SK-N-SH (cell line): Measurements from ENCODE around the gene COP1. TPM values are rescaled to one million over a fixed set of nuclear protein-coding genes. Genes with fewer than 3 reads are reported as not detected.

Experiments used
- CTCF ChIA-PET: fragments of 300-600, 350-600 bp; formaldehyde crosslinking; extraction: SDS; loops from one replicate; lab custom pipeline; 2021; lab: Yijun Ruan, JAX
- POLR2A ChIA-PET: fragments of 350-600 bp; sonication (Branson Sonifier 250); formaldehyde crosslinking; extraction: SDS; loops from one replicate; lab custom pipeline; 2020; ENCODE audit warnings: antibody characterized with exemption, inconsistent platforms; lab: Yijun Ruan, JAX
- DNase-seq: peaks from one replicate; pipeline ENCODE4 v3.0.0; 2012
- H2AFZ ChIP-seq: fragments of 200-600 bp; sonication (generic); 2 replicates; pipeline ENCODE4 v1.8.1; 2016; ENCODE audit warnings: antibody characterized with exemption, mild to moderate bottlenecking, low read depth
- H3F3A ChIP-seq: fragments of 200-600 bp; sonication (generic); replicated peaks from 2 replicates; pipeline ENCODE3; 2016; ENCODE audit warnings: antibody characterized with exemption, mild to moderate bottlenecking; ENCODE audit not compliant: insufficient read depth
- H3K27ac ChIP-seq, 2 experiments: fragments of 200-500 bp in 1 of 2; fragments of 200-600 bp in 1 of 2; sonication (Bioruptor generic) in 1 of 2; sonication (generic), shearing (Covaris generic) in 1 of 2; 2 replicates each; pipeline versions ENCODE4 v1.5.1 to v1.6.1; 2014 to 2016; ENCODE audit warnings: low read depth in 2 of 2, inconsistent platforms in 1 of 2, low read length in 1 of 2, mild to moderate bottlenecking in 1 of 2, mixed read lengths in 1 of 2
- H3K27me3 ChIP-seq: fragments of 200-600 bp; sonication (generic), shearing (Covaris generic); 2 replicates; pipeline ENCODE4 v1.6.1; 2016; ENCODE audit warnings: mixed run types; ENCODE audit not compliant: insufficient read depth
- H3K36me3 ChIP-seq, 2 experiments: fragments of 200-500 bp in 1 of 2; fragments of 200-600 bp in 1 of 2; sonication (Bioruptor generic) in 1 of 2; sonication (generic) in 1 of 2; replicated peaks in 1 of 2; 2 replicates each; pipeline versions ENCODE3 to v1.5.1; 2014 to 2016; ENCODE audit warnings: low read length in 1 of 2, mild to moderate bottlenecking in 1 of 2; ENCODE audit not compliant: insufficient read depth in 2 of 2, control insufficient read depth in 1 of 2
- H3K4me1 ChIP-seq, 2 experiments: fragments of 200-500 bp in 1 of 2; fragments of 200-600 bp in 1 of 2; sonication (Bioruptor generic) in 1 of 2; sonication (generic), shearing (Covaris generic) in 1 of 2; 2 replicates each; pipeline versions ENCODE4 v1.5.1 to v1.6.1; 2014 to 2016; ENCODE audit warnings: low read depth in 1 of 2, low read length in 1 of 2, mixed run types in 1 of 2; ENCODE audit not compliant: insufficient read depth in 2 of 2, control insufficient read depth in 1 of 2
- H3K4me2 ChIP-seq: fragments of 200-600 bp; sonication (generic), shearing (Covaris generic); 2 replicates; pipeline ENCODE4 v1.6.1; 2017; ENCODE audit warnings: mixed run types
- H3K4me3 ChIP-seq, 2 experiments: fragments of 200-500 bp in 1 of 2; fragments of 200-600 bp in 1 of 2; sonication (Bioruptor generic) in 1 of 2; sonication (generic), shearing (Covaris generic) in 1 of 2; 2 replicates each; pipeline versions ENCODE4 v1.5.1 to v1.8.1; 2014 to 2016; ENCODE audit warnings: low read depth in 2 of 2, inconsistent platforms in 1 of 2, low read length in 1 of 2, mild to moderate bottlenecking in 1 of 2, mixed read lengths in 1 of 2, moderate library complexity in 1 of 2
- H3K79me2 ChIP-seq: fragments of 200-600 bp; sonication (generic); 2 replicates; pipeline ENCODE4 v1.8.1; 2017; ENCODE audit warnings: mild to moderate bottlenecking; ENCODE audit not compliant: insufficient read depth
- H3K9ac ChIP-seq: fragments of 200-600 bp; sonication (generic); 2 replicates; pipeline ENCODE4 v1.6.1; 2017; ENCODE audit warnings: mixed run types
- H3K9me2 ChIP-seq: fragments of 200-600 bp; sonication (generic); 2 replicates; pipeline ENCODE4 v1.6.1; 2017; ENCODE audit warnings: mixed run types
- H3K9me3 ChIP-seq: fragments of 200-600 bp; sonication (generic); 2 replicates; pipeline ENCODE4 v1.6.1; 2017; ENCODE audit warnings: mixed run types, mild to moderate bottlenecking, moderate library complexity
- H4K20me1 ChIP-seq: fragments of 200-600 bp; sonication (generic); 2 replicates; pipeline ENCODE4 v1.6.1; 2017; ENCODE audit warnings: mild to moderate bottlenecking, mixed run types; ENCODE audit not compliant: insufficient read depth
- CHD2 ChIP-seq: fragments of 150-350 bp; IDR thresholded peaks from 2 replicates; pipeline ENCODE4 v1.6.1; 2018; ENCODE audit warnings: low read length; ENCODE audit not compliant: partially characterized antibody
- ELF1 ChIP-seq: IDR thresholded peaks from 2 replicates; pipeline ENCODE4 v1.4.0; 2012
- EP300 ChIP-seq, 2 experiments: IDR thresholded peaks; 2 replicates each; pipeline versions ENCODE4 v1.4.0 to v1.6.1; 2012; ENCODE audit warnings: borderline replicate concordance in 1 of 2, low read depth in 1 of 2, low read length in 1 of 2
- EZH2phosphoT487 ChIP-seq: fragments of 200-600 bp; sonication (generic); IDR thresholded peaks from 2 replicates; pipeline ENCODE4 v1.6.1; 2017; ENCODE audit warnings: low read depth, mixed run types, mild to moderate bottlenecking, antibody characterized with exemption, moderate library complexity, borderline replicate concordance
- FOSL2 ChIP-seq: IDR thresholded peaks from 2 replicates; pipeline ENCODE4 v1.4.0; 2012; ENCODE audit warnings: low read depth, mild to moderate bottlenecking, moderate library complexity, borderline replicate concordance
- FOXM1 ChIP-seq: IDR thresholded peaks from 2 replicates; pipeline ENCODE4 v1.4.0; 2012; ENCODE audit warnings: low read depth, mild to moderate bottlenecking
- GATA2 ChIP-seq: sonication (generic); formaldehyde crosslinking; IDR thresholded peaks from 2 replicates; pipeline ENCODE4 v1.5.0; 2020; ENCODE audit warnings: mild to moderate bottlenecking, missing genetic modification reagents
- IRF3 ChIP-seq: fragments of 150-350 bp; IDR thresholded peaks from 2 replicates; pipeline ENCODE4 v1.6.1; 2016; ENCODE audit warnings: mild to moderate bottlenecking, low read depth, low read length
- JUND ChIP-seq: IDR thresholded peaks from 2 replicates; pipeline ENCODE4 v1.4.0; 2012
- MAX ChIP-seq: IDR thresholded peaks from 2 replicates; pipeline ENCODE4 v1.4.0; 2012; ENCODE audit warnings: low read depth
- MEF2A ChIP-seq: IDR thresholded peaks from 2 replicates; pipeline ENCODE4 v1.4.0; 2012; ENCODE audit warnings: low read depth, borderline replicate concordance
- MXI1 ChIP-seq: IDR thresholded peaks from 2 replicates; pipeline ENCODE4 v1.6.1; 2012; ENCODE audit warnings: mild to moderate bottlenecking, low read depth, low read length, improper control_type of control experiment
- NFIC ChIP-seq: IDR thresholded peaks from 2 replicates; pipeline ENCODE4 v1.4.0; 2012; ENCODE audit warnings: borderline replicate concordance
- PBX3 ChIP-seq: IDR thresholded peaks from 2 replicates; pipeline ENCODE4; 2012
- REST ChIP-seq: IDR thresholded peaks from 2 replicates; pipeline ENCODE4 v1.6.1; 2012; ENCODE audit warnings: mild to moderate bottlenecking, low read depth, low read length, moderate library complexity
- RXRA ChIP-seq: IDR thresholded peaks from 2 replicates; pipeline ENCODE4 v1.4.0; 2012; ENCODE audit warnings: low read depth, mild to moderate bottlenecking, borderline replicate concordance
- SIN3A ChIP-seq: IDR thresholded peaks from 2 replicates; pipeline ENCODE4 v1.6.1; 2012; ENCODE audit warnings: low read depth, mild to moderate bottlenecking, low read length, moderate library complexity, borderline replicate concordance
- SMC3 ChIP-seq: IDR thresholded peaks from 2 replicates; pipeline ENCODE4 v1.6.1; 2012; ENCODE audit warnings: low read depth, low read length, improper control_type of control experiment
- TAF1 ChIP-seq: IDR thresholded peaks from 2 replicates; pipeline ENCODE4 v1.6.1; 2012; ENCODE audit warnings: low read depth, mild to moderate bottlenecking, low read length, moderate library complexity, borderline replicate concordance
- TEAD4 ChIP-seq: IDR thresholded peaks from 2 replicates; pipeline ENCODE4 v1.4.0; 2012; ENCODE audit warnings: mild to moderate bottlenecking, borderline replicate concordance; ENCODE audit not compliant: insufficient read depth
- WGBS: methylation state at CpG from one replicate; pipeline ENCODE4 v1.1.6; 2017; ENCODE audit warnings: low lambda C conversion rate; 5-methylcytosine and 5-hydroxymethylcytosine counted together
- polyA plus RNA-seq, 3 experiments: library from polyadenylated mRNA; depleted of rRNA; stranded (reverse); fragments of >200 nt; gene quantifications; 2 replicates each; pipeline ENCODE4 v1.2.3, GENCODE V29; 2012
- TF ChIP-seq, protein P1 (sequence below): fragments of 150-350 bp; IDR thresholded peaks from 2 replicates; pipeline ENCODE4 v1.6.1; 2017; ENCODE audit warnings: antibody characterized with exemption, low read length, low read depth, borderline replicate concordance
- TF ChIP-seq, protein P2 (sequence below): IDR thresholded peaks from 2 replicates; pipeline ENCODE4 v1.4.0; 2012; ENCODE audit warnings: low read depth, borderline replicate concordance

The COP1 gene
- polyA plus RNA-seq, 1 of the 3 experiments (the other 2 are of a cell fraction), result 10.3 TPM

DNA sequence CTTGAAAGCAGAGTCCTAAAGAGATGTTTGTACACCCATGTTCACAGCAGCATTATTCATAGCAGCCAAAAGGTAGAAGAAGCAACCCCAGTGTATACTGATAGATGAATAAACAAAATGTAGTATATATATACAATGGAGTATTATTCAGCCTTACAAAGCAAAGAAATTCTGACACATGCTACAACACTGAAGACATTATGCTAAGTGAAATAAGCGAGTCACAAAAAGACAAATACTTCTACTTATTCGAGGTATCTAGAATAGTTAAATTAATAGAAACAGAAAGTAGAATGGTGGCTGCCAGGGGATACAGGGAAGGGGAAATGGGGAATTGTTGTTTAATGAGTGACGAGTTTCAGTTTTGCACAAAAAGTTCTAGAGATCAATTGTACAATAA lies 23.5 kb downstream of the COP1 start:
- H3K27ac ChIP-seq, result no peak overlapping the region
- no peak for DNase-seq
- CTCF ChIA-PET, result no interaction called here

GRCh38 chr1:176178316-176178715 lies 28.8 kb downstream of the COP1 start:
- CTCF ChIA-PET, result no interaction called here
- H3K79me2 ChIP-seq, result peaks cover 80% of the 10 kb centered on the region
- no peak for DNase-seq
- no peak for TF ChIP-seq REST
- TF ChIP-seq MXI1, result no peak
- TF ChIP-seq EP300 (IDR thresholded peaks at IDR 0.05; ENCODE audit: borderline replicate concordance in 1 of 2, low read depth in 1 of 2, low read length in 1 of 2), result no peak
- no peak for TF ChIP-seq FOSL2
- TF ChIP-seq, protein P1, sequence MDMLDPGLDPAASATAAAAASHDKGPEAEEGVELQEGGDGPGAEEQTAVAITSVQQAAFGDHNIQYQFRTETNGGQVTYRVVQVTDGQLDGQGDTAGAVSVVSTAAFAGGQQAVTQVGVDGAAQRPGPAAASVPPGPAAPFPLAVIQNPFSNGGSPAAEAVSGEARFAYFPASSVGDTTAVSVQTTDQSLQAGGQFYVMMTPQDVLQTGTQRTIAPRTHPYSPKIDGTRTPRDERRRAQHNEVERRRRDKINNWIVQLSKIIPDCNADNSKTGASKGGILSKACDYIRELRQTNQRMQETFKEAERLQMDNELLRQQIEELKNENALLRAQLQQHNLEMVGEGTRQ, result no peak
- no peak for TF ChIP-seq PBX3

More for the DNA sequence above, 23.5 kb downstream of the COP1 start:
- H2AFZ ChIP-seq, result no peak overlapping the region
- TF ChIP-seq RXRA (no peak), CHD2 (no peak), TEAD4 (no peak), SIN3A (no peak), NFIC (no peak), EZH2phosphoT487 (no peak), IRF3 (no peak), GATA2 (CRISPR knock-in tag) (no peak), TAF1 (no peak), ELF1 (no peak), MEF2A (no peak), SMC3 (no peak), FOXM1 (no peak), JUND (no peak), MAX (no peak)
- TF ChIP-seq, protein P2, sequence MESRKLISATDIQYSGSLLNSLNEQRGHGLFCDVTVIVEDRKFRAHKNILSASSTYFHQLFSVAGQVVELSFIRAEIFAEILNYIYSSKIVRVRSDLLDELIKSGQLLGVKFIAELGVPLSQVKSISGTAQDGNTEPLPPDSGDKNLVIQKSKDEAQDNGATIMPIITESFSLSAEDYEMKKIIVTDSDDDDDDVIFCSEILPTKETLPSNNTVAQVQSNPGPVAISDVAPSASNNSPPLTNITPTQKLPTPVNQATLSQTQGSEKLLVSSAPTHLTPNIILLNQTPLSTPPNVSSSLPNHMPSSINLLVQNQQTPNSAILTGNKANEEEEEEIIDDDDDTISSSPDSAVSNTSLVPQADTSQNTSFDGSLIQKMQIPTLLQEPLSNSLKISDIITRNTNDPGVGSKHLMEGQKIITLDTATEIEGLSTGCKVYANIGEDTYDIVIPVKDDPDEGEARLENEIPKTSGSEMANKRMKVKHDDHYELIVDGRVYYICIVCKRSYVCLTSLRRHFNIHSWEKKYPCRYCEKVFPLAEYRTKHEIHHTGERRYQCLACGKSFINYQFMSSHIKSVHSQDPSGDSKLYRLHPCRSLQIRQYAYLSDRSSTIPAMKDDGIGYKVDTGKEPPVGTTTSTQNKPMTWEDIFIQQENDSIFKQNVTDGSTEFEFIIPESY, result no peak
- H3K9me2 ChIP-seq, result no peaks in the 10 kb centered on the region
- no peak overlapping the region for H3K4me3 ChIP-seq
- peaks cover 27 to 44% of the 10 kb centered on the region in 2 experiments for H3K36me3 ChIP-seq
- WGBS, result 89% methylated on average over 3 of the region's 3 CpGs
- H3K4me2 ChIP-seq, result no peak overlapping the region
- H3K79me2 ChIP-seq, result peaks cover 97% of the 10 kb centered on the region
- POLR2A ChIA-PET, result no interaction called here
- H4K20me1 ChIP-seq, result peaks cover 20% of the 10 kb centered on the region
- H3K27me3 ChIP-seq, result no peaks in the 10 kb centered on the region
- H3K9me3 ChIP-seq, result no peaks in the 10 kb centered on the region
- no peaks in the 10 kb centered on the region for H3K4me1 ChIP-seq
- no peaks in the 10 kb centered on the region for H3F3A ChIP-seq
- H3K9ac ChIP-seq, result no peak overlapping the region

More at GRCh38 chr1:176178316-176178715, 28.8 kb downstream of the COP1 start:
- Histone ChIP-seq H3K4me3 (no peak overlapping the region), H3K27ac (no peak overlapping the region), H3K9me3 (no peaks in the 10 kb centered on the region), H4K20me1 (no peaks in the 10 kb centered on the region), H3K9me2 (no peaks in the 10 kb centered on the region), H3K36me3 (peaks cover 24 to 43% of the 10 kb centered on the region in 2 experiments), H2AFZ (no peak overlapping the region), H3K4me2 (no peak overlapping the region), H3K27me3 (no peaks in the 10 kb centered on the region), H3K9ac (no peak overlapping the region), H3F3A (no peaks in the 10 kb centered on the region), H3K4me1 (no peaks in the 10 kb centered on the region; a peak in 1 of 4 replicates)
- POLR2A ChIA-PET, result interaction anchor here (0.7 kb wide), 1 partner anchor 11 kb away, joined by 3 read pairs; no protein-coding TSS in a partner anchor
- 81% methylated on average over 3 of the region's 5 CpGs for WGBS
